Panc1 (cell line): ENCODE measurements around the gene CLDN9.

Source experiments
- POLR2AphosphoS5 ChIP-seq: IDR thresholded peaks from 2 replicates; pipeline ENCODE4 v1.6.1; 2012; ENCODE audit warnings: mild to moderate bottlenecking, low read depth, low read length, moderate library complexity
- TF ChIP-seq, protein P1 (sequence below): fragments of 450-650 bp; IDR thresholded peaks from 2 replicates; pipeline ENCODE4 v1.5.1; 2017; ENCODE audit warnings: mild to moderate bottlenecking
- TF ChIP-seq, protein P2 (sequence below), 2 experiments: IDR thresholded peaks; 2 replicates each; pipeline ENCODE4 v1.6.1; 2011 to 2012; ENCODE audit warnings: low read depth in 2 of 2, control low read depth in 1 of 2, low read length in 1 of 2, mild to moderate bottlenecking in 1 of 2, moderate library complexity in 1 of 2; ENCODE audit not compliant: insufficient read depth in 1 of 2

DNA sequence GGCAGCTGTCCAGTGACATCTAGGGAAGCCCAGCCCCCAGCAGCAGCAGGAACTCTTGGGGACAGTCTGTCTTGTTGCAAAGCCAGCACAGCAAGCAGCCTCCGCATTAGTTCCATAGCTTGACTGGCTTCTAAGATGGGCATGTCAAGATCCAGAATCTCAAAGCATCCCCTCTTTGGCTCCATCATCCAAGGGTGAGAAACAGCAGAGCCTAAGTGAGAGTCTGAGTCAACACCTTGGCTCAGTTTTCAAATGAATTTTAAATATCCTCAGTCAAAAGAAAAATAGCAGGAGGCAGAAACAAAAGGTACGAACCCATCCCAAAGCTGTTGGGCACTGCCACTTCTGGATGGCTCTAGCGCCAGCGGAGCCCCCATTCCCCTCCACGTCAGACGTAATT is 2.2 kb downstream of the CLDN9 start:
- TF ChIP-seq, protein P1, sequence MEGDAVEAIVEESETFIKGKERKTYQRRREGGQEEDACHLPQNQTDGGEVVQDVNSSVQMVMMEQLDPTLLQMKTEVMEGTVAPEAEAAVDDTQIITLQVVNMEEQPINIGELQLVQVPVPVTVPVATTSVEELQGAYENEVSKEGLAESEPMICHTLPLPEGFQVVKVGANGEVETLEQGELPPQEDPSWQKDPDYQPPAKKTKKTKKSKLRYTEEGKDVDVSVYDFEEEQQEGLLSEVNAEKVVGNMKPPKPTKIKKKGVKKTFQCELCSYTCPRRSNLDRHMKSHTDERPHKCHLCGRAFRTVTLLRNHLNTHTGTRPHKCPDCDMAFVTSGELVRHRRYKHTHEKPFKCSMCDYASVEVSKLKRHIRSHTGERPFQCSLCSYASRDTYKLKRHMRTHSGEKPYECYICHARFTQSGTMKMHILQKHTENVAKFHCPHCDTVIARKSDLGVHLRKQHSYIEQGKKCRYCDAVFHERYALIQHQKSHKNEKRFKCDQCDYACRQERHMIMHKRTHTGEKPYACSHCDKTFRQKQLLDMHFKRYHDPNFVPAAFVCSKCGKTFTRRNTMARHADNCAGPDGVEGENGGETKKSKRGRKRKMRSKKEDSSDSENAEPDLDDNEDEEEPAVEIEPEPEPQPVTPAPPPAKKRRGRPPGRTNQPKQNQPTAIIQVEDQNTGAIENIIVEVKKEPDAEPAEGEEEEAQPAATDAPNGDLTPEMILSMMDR: no peak
- TF ChIP-seq, protein P2, sequence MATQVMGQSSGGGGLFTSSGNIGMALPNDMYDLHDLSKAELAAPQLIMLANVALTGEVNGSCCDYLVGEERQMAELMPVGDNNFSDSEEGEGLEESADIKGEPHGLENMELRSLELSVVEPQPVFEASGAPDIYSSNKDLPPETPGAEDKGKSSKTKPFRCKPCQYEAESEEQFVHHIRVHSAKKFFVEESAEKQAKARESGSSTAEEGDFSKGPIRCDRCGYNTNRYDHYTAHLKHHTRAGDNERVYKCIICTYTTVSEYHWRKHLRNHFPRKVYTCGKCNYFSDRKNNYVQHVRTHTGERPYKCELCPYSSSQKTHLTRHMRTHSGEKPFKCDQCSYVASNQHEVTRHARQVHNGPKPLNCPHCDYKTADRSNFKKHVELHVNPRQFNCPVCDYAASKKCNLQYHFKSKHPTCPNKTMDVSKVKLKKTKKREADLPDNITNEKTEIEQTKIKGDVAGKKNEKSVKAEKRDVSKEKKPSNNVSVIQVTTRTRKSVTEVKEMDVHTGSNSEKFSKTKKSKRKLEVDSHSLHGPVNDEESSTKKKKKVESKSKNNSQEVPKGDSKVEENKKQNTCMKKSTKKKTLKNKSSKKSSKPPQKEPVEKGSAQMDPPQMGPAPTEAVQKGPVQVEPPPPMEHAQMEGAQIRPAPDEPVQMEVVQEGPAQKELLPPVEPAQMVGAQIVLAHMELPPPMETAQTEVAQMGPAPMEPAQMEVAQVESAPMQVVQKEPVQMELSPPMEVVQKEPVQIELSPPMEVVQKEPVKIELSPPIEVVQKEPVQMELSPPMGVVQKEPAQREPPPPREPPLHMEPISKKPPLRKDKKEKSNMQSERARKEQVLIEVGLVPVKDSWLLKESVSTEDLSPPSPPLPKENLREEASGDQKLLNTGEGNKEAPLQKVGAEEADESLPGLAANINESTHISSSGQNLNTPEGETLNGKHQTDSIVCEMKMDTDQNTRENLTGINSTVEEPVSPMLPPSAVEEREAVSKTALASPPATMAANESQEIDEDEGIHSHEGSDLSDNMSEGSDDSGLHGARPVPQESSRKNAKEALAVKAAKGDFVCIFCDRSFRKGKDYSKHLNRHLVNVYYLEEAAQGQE (IDR thresholded peaks at IDR 0.05; ENCODE audit: insufficient read depth in 1 of 2, low read depth in 2 of 2, low read length in 1 of 2): no peak
- TF ChIP-seq POLR2AphosphoS5: no peak
